GM21825 (cell line): ENCODE data around the gene MBD3L3.
"Not testable (repeated sequence)": the region's sequence is repeated elsewhere in the genome, so short reads cannot be mapped to it uniquely, and the experiment has no call there.

ENCODE experiments used
- ATAC-seq: cut with Tn5 transposase; IDR thresholded peaks from one replicate; pipeline ENCODE4 v1.9.1; 2021; ENCODE audit warnings: mild to moderate bottlenecking, moderate library complexity; ENCODE audit not compliant: unreplicated experiment

Gene MBD3L3

DNA sequence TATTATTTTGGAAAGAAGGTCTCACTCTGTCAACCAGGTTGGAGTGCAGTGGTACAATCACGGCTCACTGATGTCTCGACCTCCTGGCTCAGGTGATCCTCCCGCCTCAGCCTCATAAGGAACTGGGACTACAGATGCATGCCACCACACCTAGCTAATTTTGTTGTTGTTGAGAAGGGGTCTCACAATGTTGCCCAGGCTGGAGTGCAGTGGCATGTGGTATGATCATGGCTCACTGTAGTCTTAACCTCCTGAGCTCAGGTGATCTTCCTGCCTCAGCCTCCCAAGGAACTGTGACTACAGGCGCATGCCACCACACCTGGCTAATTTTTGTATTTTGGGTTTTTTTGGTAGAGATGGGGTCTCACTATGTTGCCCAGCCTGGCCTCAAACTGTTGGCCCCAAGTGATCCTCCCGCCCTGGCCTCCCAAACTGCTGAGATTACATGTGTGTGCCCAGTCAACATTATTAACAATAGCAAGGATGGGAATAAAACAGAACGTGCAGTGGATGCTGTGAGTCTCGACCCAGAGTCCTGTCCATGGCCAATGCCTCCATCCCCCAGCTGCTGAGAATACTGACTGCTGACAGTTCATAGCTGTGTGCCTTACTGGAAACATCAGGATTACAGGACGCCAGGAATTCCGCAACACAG, 5.4 kb upstream of the MBD3L3 start:
- no peak for ATAC-seq

DNA sequence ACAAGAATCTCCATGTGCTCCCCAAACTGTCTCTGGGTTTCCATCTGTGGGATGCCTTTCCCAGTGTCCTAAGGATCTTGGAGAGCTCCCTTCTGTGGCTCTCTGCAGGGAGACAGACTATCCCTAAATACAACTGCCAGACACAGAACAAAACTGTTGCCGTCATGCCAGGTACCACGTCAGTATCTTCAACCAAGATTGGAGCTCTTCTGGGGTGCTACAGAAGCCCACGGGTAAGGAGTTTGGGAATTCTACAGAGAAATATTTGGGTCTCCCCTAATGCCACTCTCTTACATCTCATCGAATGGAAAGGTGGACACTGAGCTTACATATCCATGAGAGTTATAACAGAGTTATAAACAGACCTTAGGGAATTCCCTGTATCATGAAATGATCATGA, 4.9 kb upstream of the MBD3L3 start:
- no peak for ATAC-seq

GRCh38 chr19:7059977-7060376, 1.5 kb upstream of the MBD3L3 start:
- ATAC-seq: not testable (repeated sequence)

DNA sequence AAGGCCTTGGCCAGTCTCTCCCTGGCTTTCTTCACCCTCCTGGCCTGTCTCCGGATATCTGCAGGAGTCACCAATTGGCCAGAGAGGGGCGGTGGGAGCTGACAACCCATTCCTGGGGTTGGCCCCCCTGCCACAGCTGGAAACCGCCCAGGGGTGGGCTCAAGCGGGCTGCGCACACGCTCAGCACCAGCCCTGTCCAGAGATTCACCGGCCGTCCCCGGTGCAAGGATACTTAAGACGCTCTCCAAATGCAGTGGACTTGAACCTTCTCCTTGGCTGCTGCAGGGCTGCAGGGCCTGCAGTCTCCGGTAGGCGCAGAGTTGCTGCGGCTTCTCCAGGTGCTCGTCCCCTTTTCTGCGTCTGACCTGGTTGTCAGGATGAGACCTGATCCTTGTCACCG, 2.1 kb downstream of the MBD3L3 start:
- ATAC-seq: not testable (repeated sequence)

DNA sequence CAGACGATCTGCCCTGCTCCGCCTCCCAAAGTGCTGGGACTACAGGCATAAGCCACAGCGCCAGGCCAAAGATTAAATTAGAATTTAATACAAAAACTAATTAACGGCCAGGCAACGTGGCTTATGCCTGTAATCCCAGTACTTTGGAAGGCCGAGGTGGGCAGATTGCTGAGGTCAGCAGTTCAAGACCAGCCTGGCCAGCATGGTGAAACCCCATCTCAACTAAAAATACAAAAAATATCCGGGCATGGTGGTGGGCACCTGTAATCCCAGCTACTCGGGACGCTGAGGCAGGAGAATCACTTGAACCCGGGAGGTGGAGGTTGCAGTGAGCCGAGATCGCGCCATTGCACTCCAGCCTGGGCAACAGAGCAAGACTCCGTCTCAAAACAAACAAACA, 2.8 kb downstream of the MBD3L3 start:
- ATAC-seq: not testable (repeated sequence)

DNA sequence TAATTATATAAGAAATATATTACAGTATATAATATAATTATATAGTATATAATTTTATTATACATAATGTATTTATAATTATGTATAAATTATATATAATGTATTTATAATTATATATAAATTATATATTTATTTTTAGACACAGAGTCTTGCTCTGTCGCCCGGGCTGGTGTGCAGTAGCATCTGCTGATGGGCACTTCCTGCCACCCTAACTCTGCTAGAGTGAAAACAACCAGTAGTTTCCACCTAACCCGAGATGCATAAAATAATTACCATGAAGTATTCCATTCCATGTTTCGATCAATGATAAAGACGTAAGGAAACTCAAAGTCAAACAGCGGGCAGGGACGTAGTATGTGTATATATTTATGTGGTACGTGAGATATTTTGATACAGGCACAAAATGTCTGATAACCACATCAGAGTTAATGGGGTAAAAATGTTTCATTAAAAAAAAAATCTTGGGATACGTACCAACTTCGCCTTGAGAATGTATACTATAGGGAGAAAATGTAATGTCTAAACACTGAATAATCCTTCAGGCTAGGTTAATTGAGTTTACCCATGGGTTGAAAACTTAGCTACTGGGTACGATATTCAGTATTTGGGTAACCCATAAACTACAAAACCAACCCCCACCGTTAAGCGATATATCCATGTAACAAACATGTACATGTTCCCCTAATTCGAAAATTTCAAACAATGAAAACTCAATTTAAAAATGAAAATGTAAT, 3.7 kb downstream of the MBD3L3 start:
- not testable (repeated sequence) for ATAC-seq

DNA sequence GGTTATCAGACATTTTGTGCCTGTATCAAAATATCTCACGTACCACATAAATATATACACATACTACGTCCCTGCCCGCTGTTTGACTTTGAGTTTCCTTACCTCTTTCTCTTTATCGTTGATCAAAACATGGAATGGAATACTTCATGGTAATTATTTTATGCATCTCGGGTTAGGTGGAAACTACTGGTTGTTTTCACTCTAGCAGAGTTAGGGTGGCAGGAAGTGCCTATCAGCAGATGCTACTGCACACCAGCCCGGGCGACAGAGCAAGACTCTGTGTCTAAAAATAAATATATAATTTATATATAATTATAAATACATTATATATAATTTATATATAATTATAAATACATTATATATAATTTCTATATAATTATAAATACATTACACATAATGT, 5.6 kb downstream of the MBD3L3 start:
- not testable (repeated sequence) for ATAC-seq

GRCh38 chr19:7051421-7051820, 7.1 kb downstream of the MBD3L3 start:
- ATAC-seq: not testable (repeated sequence)

- not testable (repeated sequence) for ATAC-seq
These were observed 9.5 kb downstream of the MBD3L3 start, which contains the start of gene MBD3L2 for GRCh38 chr19:7049021-7049420. Gene MBD3L2, plus strand, starts transcription at chr19:7049321. Its CDS starts 53 bp downstream, at chr19:7049374.

DNA sequence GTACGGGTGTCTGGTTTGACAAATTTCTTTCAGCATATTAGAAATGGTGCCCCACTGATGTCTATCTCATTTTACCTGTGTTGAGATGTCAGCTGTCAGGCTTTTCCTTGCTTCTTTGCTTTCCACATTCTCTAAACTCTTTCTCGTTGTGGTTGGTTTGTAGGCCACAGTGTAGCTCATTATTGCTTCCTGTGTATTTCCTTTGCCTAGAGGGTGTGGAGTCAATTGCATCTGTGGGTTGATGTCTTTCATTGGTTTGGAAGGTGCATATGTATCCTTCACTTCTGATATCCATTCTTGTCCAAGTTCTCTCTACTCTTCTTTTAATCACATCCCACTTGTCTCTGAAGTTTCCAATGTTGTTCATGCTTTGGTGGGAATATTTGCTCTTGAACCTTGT, 16.9 kb downstream of the MBD3L3 start:
- not testable (repeated sequence) for ATAC-seq

- ATAC-seq: not testable (repeated sequence)
These were observed 18.4 kb downstream of the MBD3L3 start, which contains the start of gene MBD3L4 for GRCh38 chr19:7040079-7040478. Gene MBD3L4, minus strand, starts transcription at chr19:7040179. Its CDS starts 35 bp downstream, at chr19:7040144.

DNA sequence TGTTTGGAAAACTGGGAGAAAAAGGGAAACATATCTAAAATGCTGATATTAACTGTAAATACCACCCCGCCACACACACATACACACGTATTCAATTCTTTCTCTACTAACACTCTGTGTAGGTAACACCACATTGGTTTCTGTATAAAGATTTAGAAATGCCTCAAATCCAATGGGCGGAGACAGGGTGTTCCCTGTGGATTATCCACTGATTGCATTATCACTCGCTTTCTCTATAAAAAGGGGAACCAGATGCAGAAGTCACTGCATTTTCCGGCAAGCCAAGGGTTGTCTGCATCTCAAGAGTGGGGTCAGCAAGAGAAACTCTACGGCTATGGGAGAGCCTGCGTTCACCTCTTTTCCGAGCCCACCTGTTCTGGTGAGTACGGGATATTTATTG, 28.2 kb downstream of the MBD3L3 start, which contains the start of gene MBD3L5:
Gene MBD3L5 (plus strand): TSS at position 301 of the 400 bp plus-strand sequence. CDS start 34 bp downstream, at position 335.
- ATAC-seq: not testable (repeated sequence)

DNA sequence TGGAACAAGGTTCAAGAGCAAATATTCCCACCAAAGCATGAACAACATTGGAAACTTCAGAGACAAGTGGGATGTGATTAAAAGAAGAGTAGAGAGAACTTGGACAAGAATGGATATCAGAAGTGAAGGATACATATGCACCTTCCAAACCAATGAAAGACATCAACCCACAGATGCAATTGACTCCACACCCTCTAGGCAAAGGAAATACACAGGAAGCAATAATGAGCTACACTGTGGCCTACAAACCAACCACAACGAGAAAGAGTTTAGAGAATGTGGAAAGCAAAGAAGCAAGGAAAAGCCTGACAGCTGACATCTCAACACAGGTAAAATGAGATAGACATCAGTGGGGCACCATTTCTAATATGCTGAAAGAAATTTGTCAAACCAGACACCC, 29.7 kb downstream of the MBD3L3 start:
- not testable (repeated sequence) for ATAC-seq

GRCh38 chr19:7021331-7021730, 37.1 kb downstream of the MBD3L3 start, which contains the start of gene MBD3L2B:
Gene MBD3L2B, minus strand, starts transcription at chr19:7021431. Its CDS starts 34 bp downstream, at chr19:7021397.
- not testable (repeated sequence) for ATAC-seq

DNA sequence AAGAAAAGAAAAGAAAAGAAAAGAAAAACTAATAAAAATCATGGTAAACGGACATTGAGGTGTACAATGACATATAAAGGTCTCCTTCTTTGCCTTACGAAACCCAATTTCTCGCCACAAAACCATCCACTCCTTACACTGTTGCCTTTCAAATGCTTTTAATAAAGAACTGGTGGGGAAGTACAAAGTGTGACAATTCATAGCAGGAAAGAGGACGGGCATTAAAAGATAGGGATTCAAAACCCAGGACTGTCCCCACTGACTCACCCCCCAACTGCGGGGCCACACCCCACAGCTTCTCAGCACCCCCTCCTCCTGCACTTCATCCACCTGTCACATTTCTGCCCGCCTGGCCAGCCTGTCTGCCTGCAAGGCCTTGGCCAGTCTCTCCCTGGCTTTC, 39.6 kb downstream of the MBD3L3 start:
- ATAC-seq: no peak

- ATAC-seq: no peak
These were observed 44.8 kb downstream of the MBD3L3 start for GRCh38 chr19:7013678-7014077.

DNA sequence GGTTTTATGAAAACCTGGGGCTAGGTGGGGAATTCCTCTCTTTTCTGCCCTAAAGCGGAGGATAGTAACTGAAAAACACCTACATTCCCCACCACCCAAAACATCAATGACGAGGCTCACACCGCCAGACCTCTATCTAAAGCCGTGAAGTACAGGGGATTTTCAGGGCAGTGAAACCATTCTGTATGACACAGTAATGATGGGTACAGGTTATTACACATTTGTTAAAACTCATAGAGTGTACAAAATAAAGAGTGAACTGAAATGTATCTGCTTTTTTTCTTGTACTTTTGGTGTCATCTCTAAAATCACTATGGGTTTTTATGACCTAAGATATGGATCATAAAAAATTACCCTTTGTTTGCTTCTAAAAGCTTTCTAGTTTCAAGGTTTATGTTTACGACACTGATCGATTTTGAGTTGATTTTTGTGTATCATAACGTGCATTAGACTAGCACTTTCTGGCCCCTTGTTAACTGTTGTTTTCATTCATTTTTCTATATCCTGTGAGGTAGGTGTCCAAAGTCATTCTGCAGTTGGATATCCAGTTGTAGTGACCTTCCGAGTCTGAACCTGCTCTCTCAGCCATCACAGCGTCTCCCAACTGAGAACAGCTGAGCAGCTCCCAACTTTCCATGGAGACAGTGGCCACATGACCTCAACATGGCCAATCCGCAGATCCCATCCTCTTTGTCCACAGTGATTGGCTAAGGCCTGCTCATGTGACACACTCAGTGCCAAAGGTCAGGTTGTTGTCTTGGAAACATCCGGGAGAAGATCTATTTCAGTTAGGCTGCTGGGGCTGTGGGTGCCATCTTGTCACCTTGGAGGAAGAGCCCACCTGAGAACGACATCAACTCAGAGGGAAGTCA, 47.5 kb downstream of the MBD3L3 start:
- ATAC-seq: no peak

DNA sequence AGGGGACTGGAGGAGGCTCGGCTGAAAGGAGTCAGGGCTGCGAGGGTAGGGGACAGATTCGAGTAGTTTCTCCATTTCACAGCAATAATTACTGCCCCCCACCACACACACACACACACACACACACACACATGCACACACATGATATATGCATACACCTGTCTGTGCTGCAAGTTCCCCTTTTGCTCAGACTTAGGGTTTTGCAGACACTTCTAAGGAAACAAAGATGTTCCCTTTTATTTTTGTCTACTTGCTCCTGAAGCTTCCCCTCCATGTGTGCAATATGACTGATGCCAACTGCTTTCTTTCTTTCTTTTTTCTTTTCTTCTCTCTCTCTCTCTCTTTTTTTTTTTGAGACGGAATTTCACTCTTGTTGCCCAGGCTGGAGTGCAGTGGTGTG, 50.6 kb downstream of the MBD3L3 start:
- ATAC-seq: no peak
